ENCODE measurements around the gene TSPAN18.

TSPAN18 gene

GRCh38 chr11:44734843-44735381 lies 8.2 kb downstream of the TSPAN18 start:
- no peak overlapping the region for H3K4me3 ChIP-seq (ENCODE audit: low read length)
- no peaks in the 10 kb centered on the region for H3K4me1 ChIP-seq (ENCODE audit: control insufficient read depth, low read length)
- no peak overlapping the region for H3K4me2 ChIP-seq (ENCODE audit: low read length)
- no peaks in the 10 kb centered on the region for H3F3A ChIP-seq (ENCODE audit: control insufficient read depth, insufficient read depth)
- no peaks in the 10 kb centered on the region for H3K9me3 ChIP-seq (ENCODE audit: control insufficient read depth, insufficient read depth, low read length)
- H4K20me1 ChIP-seq (ENCODE audit: control insufficient read depth, insufficient read depth, low read depth, low read length) = no peaks in the 10 kb centered on the region
- peaks cover 11% of the 10 kb centered on the region for H3K27me3 ChIP-seq (ENCODE audit: control insufficient read depth, low read length)
- no peaks in the 10 kb centered on the region for H3K36me3 ChIP-seq (ENCODE audit: control insufficient read depth, low read length)
- H3K9me2 ChIP-seq (replicated peaks; ENCODE audit: control insufficient read depth, low read length) = no peaks in the 10 kb centered on the region
- TF ChIP-seq EZH2phosphoT487 (IDR thresholded peaks at IDR 0.05; ENCODE audit: borderline replicate concordance, low read length) = no peak
- TF ChIP-seq CTCF (IDR thresholded peaks at IDR 0.05; ENCODE audit: low read depth, low read length, poor library complexity, severe bottlenecking) = no peak
- no peaks in the 10 kb centered on the region for H3K79me2 ChIP-seq (ENCODE audit: control insufficient read depth, low read length)
- no peak overlapping the region for H3K27ac ChIP-seq (ENCODE audit: low read depth, low read length)

GRCh38 chr11:44736791-44737190 lies 10.0 kb downstream of the TSPAN18 start:
- H3F3A ChIP-seq (ENCODE audit: control insufficient read depth, insufficient read depth) = no peaks in the 10 kb centered on the region
- H4K20me1 ChIP-seq (ENCODE audit: control insufficient read depth, insufficient read depth, low read depth, low read length) = no peaks in the 10 kb centered on the region
- no peaks in the 10 kb centered on the region for H3K9me3 ChIP-seq (ENCODE audit: control insufficient read depth, insufficient read depth, low read length)
- H3K27me3 ChIP-seq (ENCODE audit: control insufficient read depth, low read length) = peaks cover 16% of the 10 kb centered on the region
- H3K36me3 ChIP-seq (ENCODE audit: control insufficient read depth, low read length) = no peaks in the 10 kb centered on the region
- no peaks in the 10 kb centered on the region for H3K9me2 ChIP-seq (replicated peaks; ENCODE audit: control insufficient read depth, low read length)
- H3K4me1 ChIP-seq (ENCODE audit: control insufficient read depth, low read length) = no peaks in the 10 kb centered on the region
- H3K4me2 ChIP-seq (ENCODE audit: low read length) = no peak overlapping the region
- no peaks in the 10 kb centered on the region for H3K79me2 ChIP-seq (ENCODE audit: control insufficient read depth, low read length)
- H3K4me3 ChIP-seq (ENCODE audit: low read length) = no peak overlapping the region
- H3K27ac ChIP-seq (ENCODE audit: low read depth, low read length) = no peak overlapping the region
- TF ChIP-seq EZH2phosphoT487 (IDR thresholded peaks at IDR 0.05; ENCODE audit: borderline replicate concordance, low read length) = no peak
- TF ChIP-seq CTCF (IDR thresholded peaks at IDR 0.05; ENCODE audit: low read depth, low read length, poor library complexity, severe bottlenecking) = no peak

- no peaks in the 10 kb centered on the region for H3K79me2 ChIP-seq (ENCODE audit: control insufficient read depth, low read length)
- H3K27ac ChIP-seq (ENCODE audit: low read depth, low read length) = no peak overlapping the region
- no peak overlapping the region for H3K4me2 ChIP-seq (ENCODE audit: low read length)
- H3K27me3 ChIP-seq (ENCODE audit: control insufficient read depth, low read length) = peaks cover 18% of the 10 kb centered on the region
- TF ChIP-seq EZH2phosphoT487 (IDR thresholded peaks at IDR 0.05; ENCODE audit: borderline replicate concordance, low read length) (no peak), CTCF (IDR thresholded peaks at IDR 0.05; ENCODE audit: low read depth, low read length, poor library complexity, severe bottlenecking) (no peak)
- no peaks in the 10 kb centered on the region for H3K9me3 ChIP-seq (ENCODE audit: control insufficient read depth, insufficient read depth, low read length)
- no peaks in the 10 kb centered on the region for H3K9me2 ChIP-seq (replicated peaks; ENCODE audit: control insufficient read depth, low read length)
- H3F3A ChIP-seq (ENCODE audit: control insufficient read depth, insufficient read depth) = no peaks in the 10 kb centered on the region
- no peak overlapping the region for H3K4me3 ChIP-seq (ENCODE audit: low read length)
- no peaks in the 10 kb centered on the region for H3K36me3 ChIP-seq (ENCODE audit: control insufficient read depth, low read length)
- H4K20me1 ChIP-seq (ENCODE audit: control insufficient read depth, insufficient read depth, low read depth, low read length) = no peaks in the 10 kb centered on the region
- no peaks in the 10 kb centered on the region for H3K4me1 ChIP-seq (ENCODE audit: control insufficient read depth, low read length)
Observed at GRCh38 chr11:44737245-44738085, 10.7 kb downstream of the TSPAN18 start.

Measured in DOHH2 (cell line).